DOHH2 (cell line): ENCODE data around the gene NEURL2.

Experiments used
- EZH2phosphoT487 ChIP-seq: fragments of 200-600 bp; sonication (generic); IDR thresholded peaks from 2 replicates; pipeline ENCODE4 v1.6.1; 2017; ENCODE audit warnings: borderline replicate concordance, mild to moderate bottlenecking, antibody characterized with exemption, low read length, moderate library complexity, mixed read lengths
- TF ChIP-seq, protein P1 (sequence below): fragments of 200-600 bp; sonication (generic); IDR thresholded peaks from one replicate; pipeline ENCODE4 v1.5.1; 2014; ENCODE audit warnings: antibody characterized with exemption, mild to moderate bottlenecking, low read depth, low read length; ENCODE audit not compliant: poor library complexity, severe bottlenecking

DNA sequence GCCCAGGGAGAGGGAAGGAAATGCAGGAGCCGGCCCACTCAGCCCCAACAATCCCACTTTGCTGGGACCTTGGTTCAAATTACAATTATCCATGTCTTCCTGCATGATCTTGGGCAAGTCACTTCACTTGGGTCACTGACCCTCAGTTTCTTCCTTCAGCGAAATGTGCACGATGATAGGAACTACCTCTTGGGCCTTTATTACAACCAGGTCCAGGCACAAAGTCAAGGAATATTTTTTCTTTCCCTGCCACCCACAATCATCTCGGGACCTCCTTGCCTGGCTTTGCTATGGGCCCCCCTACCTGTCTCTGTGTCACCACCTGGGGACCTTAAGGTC is 21.3 kb upstream of the NEURL2 start:
- TF ChIP-seq, protein P1, sequence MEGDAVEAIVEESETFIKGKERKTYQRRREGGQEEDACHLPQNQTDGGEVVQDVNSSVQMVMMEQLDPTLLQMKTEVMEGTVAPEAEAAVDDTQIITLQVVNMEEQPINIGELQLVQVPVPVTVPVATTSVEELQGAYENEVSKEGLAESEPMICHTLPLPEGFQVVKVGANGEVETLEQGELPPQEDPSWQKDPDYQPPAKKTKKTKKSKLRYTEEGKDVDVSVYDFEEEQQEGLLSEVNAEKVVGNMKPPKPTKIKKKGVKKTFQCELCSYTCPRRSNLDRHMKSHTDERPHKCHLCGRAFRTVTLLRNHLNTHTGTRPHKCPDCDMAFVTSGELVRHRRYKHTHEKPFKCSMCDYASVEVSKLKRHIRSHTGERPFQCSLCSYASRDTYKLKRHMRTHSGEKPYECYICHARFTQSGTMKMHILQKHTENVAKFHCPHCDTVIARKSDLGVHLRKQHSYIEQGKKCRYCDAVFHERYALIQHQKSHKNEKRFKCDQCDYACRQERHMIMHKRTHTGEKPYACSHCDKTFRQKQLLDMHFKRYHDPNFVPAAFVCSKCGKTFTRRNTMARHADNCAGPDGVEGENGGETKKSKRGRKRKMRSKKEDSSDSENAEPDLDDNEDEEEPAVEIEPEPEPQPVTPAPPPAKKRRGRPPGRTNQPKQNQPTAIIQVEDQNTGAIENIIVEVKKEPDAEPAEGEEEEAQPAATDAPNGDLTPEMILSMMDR, result no peak
- no peak for TF ChIP-seq EZH2phosphoT487
